Subcutaneous adipose tissue (tissue), 4 donors: Measurements from ENCODE around the gene COBLL1. TPM values are rescaled to one million over a fixed set of nuclear protein-coding genes. Genes with fewer than 3 reads are reported as not detected.

Source experiments
- total RNA-seq, 4 donors: library from RNA; depleted of rRNA; stranded (reverse); fragments of >200 nt; gene quantifications; one replicate each; pipeline ENCODE4 v1.1.0, GENCODE V29; 2016
- TF ChIP-seq, protein P1 (sequence below): fragments of 450-650 bp; IDR thresholded peaks from one replicate; pipeline ENCODE4 v1.5.1; 2016; ENCODE audit warnings: low read depth, mild to moderate bottlenecking, control low read depth, antibody characterized with exemption, moderate library complexity

Gene COBLL1
- total RNA-seq, 4 donors from 2014 or later: 38.4 to 123 (median 91.5) TPM

DNA sequence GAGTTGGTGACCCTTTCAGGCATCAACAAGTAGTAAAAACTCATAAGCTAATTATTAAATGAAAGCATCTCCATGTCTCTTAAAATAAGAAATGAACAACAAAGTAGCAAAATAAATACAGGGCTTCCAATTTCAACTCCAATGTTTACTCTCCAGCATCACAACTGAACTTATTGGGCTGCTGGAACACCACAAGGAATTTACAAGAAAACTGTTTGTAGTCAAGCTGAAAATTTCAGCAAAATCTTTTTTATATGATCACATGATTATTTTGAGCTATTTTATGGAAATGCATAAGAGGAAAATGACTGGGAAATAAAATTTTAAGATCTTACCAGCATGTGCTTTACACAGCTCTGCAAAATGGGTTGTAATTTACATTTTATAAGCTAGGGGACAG lies 28.1 kb downstream of the COBLL1 start:
- TF ChIP-seq, protein P1, sequence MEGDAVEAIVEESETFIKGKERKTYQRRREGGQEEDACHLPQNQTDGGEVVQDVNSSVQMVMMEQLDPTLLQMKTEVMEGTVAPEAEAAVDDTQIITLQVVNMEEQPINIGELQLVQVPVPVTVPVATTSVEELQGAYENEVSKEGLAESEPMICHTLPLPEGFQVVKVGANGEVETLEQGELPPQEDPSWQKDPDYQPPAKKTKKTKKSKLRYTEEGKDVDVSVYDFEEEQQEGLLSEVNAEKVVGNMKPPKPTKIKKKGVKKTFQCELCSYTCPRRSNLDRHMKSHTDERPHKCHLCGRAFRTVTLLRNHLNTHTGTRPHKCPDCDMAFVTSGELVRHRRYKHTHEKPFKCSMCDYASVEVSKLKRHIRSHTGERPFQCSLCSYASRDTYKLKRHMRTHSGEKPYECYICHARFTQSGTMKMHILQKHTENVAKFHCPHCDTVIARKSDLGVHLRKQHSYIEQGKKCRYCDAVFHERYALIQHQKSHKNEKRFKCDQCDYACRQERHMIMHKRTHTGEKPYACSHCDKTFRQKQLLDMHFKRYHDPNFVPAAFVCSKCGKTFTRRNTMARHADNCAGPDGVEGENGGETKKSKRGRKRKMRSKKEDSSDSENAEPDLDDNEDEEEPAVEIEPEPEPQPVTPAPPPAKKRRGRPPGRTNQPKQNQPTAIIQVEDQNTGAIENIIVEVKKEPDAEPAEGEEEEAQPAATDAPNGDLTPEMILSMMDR: no peak

GRCh38 chr2:164812378-164812777 lies 29.2 kb downstream of the COBLL1 start:
- TF ChIP-seq, protein P1: no peak

GRCh38 chr2:164811819-164812218 lies 29.8 kb downstream of the COBLL1 start:
- TF ChIP-seq, protein P1: no peak

DNA sequence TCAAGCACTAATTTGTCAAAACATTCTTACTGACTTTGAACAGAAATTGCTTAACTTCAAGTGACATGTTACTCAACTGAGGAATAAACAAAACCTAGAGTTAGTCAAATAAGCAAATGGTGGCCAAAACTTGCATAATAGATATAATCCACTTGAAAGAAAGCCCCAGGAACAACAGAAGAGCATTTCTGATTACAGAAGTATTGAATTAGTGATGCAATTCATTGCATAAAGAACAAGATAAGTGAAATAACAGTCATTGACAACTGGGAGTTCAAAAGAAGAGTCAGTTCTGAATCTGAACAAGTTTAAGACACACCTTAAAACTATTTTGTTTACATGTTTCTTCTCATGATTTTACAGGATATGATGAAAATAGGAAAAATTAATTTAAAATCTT lies 30.8 kb downstream of the COBLL1 start:
- TF ChIP-seq, protein P1: no peak

- TF ChIP-seq, protein P1: no peak
These were observed 32.8 kb downstream of the COBLL1 start for GRCh38 chr2:164808776-164809175.

- TF ChIP-seq, protein P1: no peak
These were observed 37.7 kb downstream of the COBLL1 start for GRCh38 chr2:164803776-164804466.

- TF ChIP-seq, protein P1: no peak
These were observed 39.4 kb downstream of the COBLL1 start for GRCh38 chr2:164802095-164802707.
